H1 (cell line): Measurements from ENCODE around the gene MAP3K10. TPM values are rescaled to one million over a fixed set of nuclear protein-coding genes. Genes with fewer than 3 reads are reported as not detected.

Experiments
- CTCF ChIA-PET: fragments of 300-600 bp; sonication (Branson Sonifier 250); formaldehyde crosslinking; loops from one replicate; lab custom pipeline; 2021; ENCODE audit not compliant: partially characterized antibody; lab: Charles Lee
- POLR2A ChIA-PET: fragments of 300-600 bp; sonication (Branson Sonifier 250); formaldehyde crosslinking; loops from one replicate; lab custom pipeline; 2021; ENCODE audit warnings: inconsistent platforms; ENCODE audit not compliant: partially characterized antibody; lab: Charles Lee
- DNase-seq, 2 experiments: peaks; one replicate each; pipeline versions ENCODE4 v3.0.0 to v3.0.0-alpha.2; 2010 to 2022; ENCODE audit warnings: low spot score in 2 of 2, low read depth in 1 of 2, mixed read lengths in 1 of 2
- FAIRE-seq: peaks from 2 replicates; lab custom pipeline; 2011; peaks lifted over from hg19 to GRCh38; lab: Jason Lieb, UNC
- H2AFZ ChIP-seq: 2 replicates; pipeline ENCODE4 v1.8.1; 2012; ENCODE audit warnings: low read length, inconsistent platforms
- H2AK5ac ChIP-seq: 2 replicates; pipeline ENCODE4 v1.6.1; 2013; ENCODE audit warnings: low read depth, low read length
- H2BK120ac ChIP-seq: replicated peaks from 2 replicates; pipeline ENCODE3; 2013; ENCODE audit warnings: low read depth, low read length, inconsistent platforms
- H2BK12ac ChIP-seq: 2 replicates; pipeline ENCODE4 v1.6.1; 2013; ENCODE audit warnings: low read depth, low read length
- H2BK15ac ChIP-seq: 2 replicates; pipeline ENCODE4 v1.6.1; 2013; ENCODE audit warnings: low read length
- H2BK20ac ChIP-seq: 2 replicates; pipeline ENCODE4 v1.6.1; 2013; ENCODE audit warnings: low read length
- H2BK5ac ChIP-seq: 2 replicates; pipeline ENCODE4 v1.6.1; 2013; ENCODE audit warnings: low read depth, low read length
- H3K14ac ChIP-seq: 2 replicates; pipeline ENCODE4 v1.6.1; 2013; ENCODE audit warnings: inconsistent platforms; ENCODE audit not compliant: insufficient read length
- H3K18ac ChIP-seq: 2 replicates; pipeline ENCODE4 v1.6.1; 2013; ENCODE audit warnings: low read length; ENCODE audit errors: extremely low read depth
- H3K23ac ChIP-seq: 2 replicates; pipeline ENCODE4 v1.6.1; 2013; ENCODE audit warnings: inconsistent platforms; ENCODE audit not compliant: insufficient read length
- H3K23me2 ChIP-seq: 2 replicates; pipeline ENCODE4 v1.6.1; 2013; ENCODE audit warnings: low read depth, low read length
- H3K27ac ChIP-seq: 2 replicates; pipeline ENCODE4 v1.6.1; 2011; ENCODE audit warnings: low read depth, low read length, inconsistent platforms
- H3K27me3 ChIP-seq, 4 experiments: replicated peaks in 1 of 4; 1 replicate in 1 of 4; 2 replicates in 3 of 4; pipeline versions ENCODE4 v1.6.1 to v1.8.1; 2011 to 2013; ENCODE audit warnings: low read length in 3 of 4, mild to moderate bottlenecking in 3 of 4, inconsistent platforms in 2 of 4, mixed read lengths in 2 of 4, moderate library complexity in 1 of 4; ENCODE audit not compliant: control insufficient read depth in 3 of 4, insufficient read depth in 3 of 4; ENCODE audit errors: extremely low read depth in 1 of 4
- H3K36me3 ChIP-seq, 4 experiments: 2 replicates each; pipeline versions ENCODE4 v1.6.1 to v1.8.1; 2011 to 2013; ENCODE audit warnings: mild to moderate bottlenecking in 4 of 4, low read length in 3 of 4, moderate library complexity in 2 of 4, control low read depth in 1 of 4, inconsistent platforms in 1 of 4; ENCODE audit not compliant: insufficient read depth in 4 of 4, control insufficient read depth in 2 of 4
- H3K4ac ChIP-seq: replicated peaks from 2 replicates; pipeline ENCODE3; 2013; ENCODE audit warnings: low read length, low read depth, mixed read lengths, inconsistent platforms; ENCODE audit not compliant: insufficient read length
- H3K4me1 ChIP-seq, 4 experiments: replicated peaks in 1 of 4; 1 replicate in 1 of 4; 2 replicates in 3 of 4; pipeline versions ENCODE4 v1.6.1 to v1.8.1; 2011 to 2013; ENCODE audit warnings: low read length in 3 of 4, inconsistent platforms in 2 of 4, mixed read lengths in 1 of 4; ENCODE audit not compliant: insufficient read depth in 4 of 4, control insufficient read depth in 3 of 4
- H3K4me2 ChIP-seq, 2 experiments: 2 replicates each; pipeline versions ENCODE4 v1.6.1 to v1.8.1; 2011 to 2013; ENCODE audit warnings: low read depth in 2 of 2, low read length in 2 of 2, control low read depth in 1 of 2, inconsistent platforms in 1 of 2, mild to moderate bottlenecking in 1 of 2; ENCODE audit not compliant: insufficient read depth in 1 of 2
- H3K4me3 ChIP-seq, 4 experiments: fragments of 200-600, 300-600 bp in 1 of 4; sonication (generic), shearing (Covaris generic), sonication (Bioruptor Twin) in 1 of 4; 2 replicates each; pipeline versions ENCODE4 v1.5.1 to v1.8.1; 2011 to 2016; ENCODE audit warnings: low read length in 4 of 4, low read depth in 3 of 4, control low read depth in 2 of 4, inconsistent platforms in 2 of 4, mild to moderate bottlenecking in 2 of 4, mixed read lengths in 1 of 4, moderate library complexity in 1 of 4; ENCODE audit not compliant: insufficient read depth in 2 of 4; ENCODE audit errors: extremely low read depth in 1 of 4
- H3K56ac ChIP-seq: replicated peaks from 2 replicates; pipeline ENCODE3; 2013; ENCODE audit warnings: low read depth, mild to moderate bottlenecking, mixed read lengths, low read length, inconsistent platforms; ENCODE audit not compliant: insufficient read length
- H3K79me1 ChIP-seq: 2 replicates; pipeline ENCODE4 v1.6.1; 2013; ENCODE audit warnings: low read depth, low read length, control low read depth
- H3K79me2 ChIP-seq, 2 experiments: 2 replicates each; pipeline versions ENCODE4 v1.6.1 to v1.8.1; 2012 to 2013; ENCODE audit warnings: low read length in 2 of 2, mild to moderate bottlenecking in 2 of 2, inconsistent platforms in 1 of 2; ENCODE audit not compliant: insufficient read depth in 2 of 2, control insufficient read depth in 1 of 2
- H3K9ac ChIP-seq, 4 experiments: replicated peaks in 1 of 4; 1 replicate in 1 of 4; 2 replicates in 3 of 4; pipeline versions ENCODE4 v1.6.1 to v1.8.1; 2011 to 2013; ENCODE audit warnings: low read depth in 3 of 4, low read length in 3 of 4, control low read depth in 2 of 4, mild to moderate bottlenecking in 2 of 4, moderate library complexity in 2 of 4, inconsistent platforms in 1 of 4; ENCODE audit errors: extremely low read depth in 1 of 4
- H3K9me3 ChIP-seq, 2 experiments: 2 replicates each; pipeline versions ENCODE4 v1.6.1 to v1.8.1; 2012 to 2013; ENCODE audit warnings: mild to moderate bottlenecking in 2 of 2, moderate library complexity in 2 of 2, control low read depth in 1 of 2, inconsistent platforms in 1 of 2, low read depth in 1 of 2, low read length in 1 of 2, mixed read lengths in 1 of 2; ENCODE audit not compliant: insufficient read depth in 2 of 2
- H4K20me1 ChIP-seq, 2 experiments: replicated peaks in 1 of 2; 2 replicates each; pipeline versions ENCODE3 to v1.8.1; 2011 to 2013; ENCODE audit warnings: inconsistent platforms in 2 of 2, low read length in 2 of 2, mild to moderate bottlenecking in 1 of 2; ENCODE audit not compliant: insufficient read depth in 2 of 2, control insufficient read depth in 1 of 2
- H4K5ac ChIP-seq: 2 replicates; pipeline ENCODE4 v1.6.1; 2013; ENCODE audit warnings: low read length, low read depth, mixed read lengths, inconsistent platforms; ENCODE audit not compliant: insufficient read length
- H4K8ac ChIP-seq: 2 replicates; pipeline ENCODE4 v1.8.0; 2013; ENCODE audit warnings: mild to moderate bottlenecking, moderate library complexity, low read length, inconsistent platforms; ENCODE audit not compliant: insufficient read depth; ENCODE audit errors: extremely low read depth
- H4K91ac ChIP-seq: replicated peaks from 2 replicates; pipeline ENCODE3; 2013; ENCODE audit warnings: low read length, mixed read lengths, inconsistent platforms; ENCODE audit not compliant: insufficient read length
- CHD2 ChIP-seq: IDR thresholded peaks from 2 replicates; pipeline ENCODE4 v1.6.1; 2012; ENCODE audit warnings: low read length, improper control_type of control experiment
- NANOG ChIP-seq: IDR thresholded peaks from 2 replicates; pipeline ENCODE4 v1.6.1; 2011; ENCODE audit warnings: low read length, low read depth, mild to moderate bottlenecking, inconsistent platforms; ENCODE audit not compliant: insufficient read depth, poor library complexity, severe bottlenecking
- TAF1 ChIP-seq: IDR thresholded peaks from 2 replicates; pipeline ENCODE4 v1.6.1; 2011; ENCODE audit warnings: mild to moderate bottlenecking, low read depth, low read length
- WGBS, 2 experiments: shearing (Covaris generic) in 1 of 2; methylation state at CpG; one replicate each; pipeline versions ENCODE4 v1.1.6 to v1.1.7; 2013 to 2015; ENCODE audit warnings: low lambda C conversion rate in 2 of 2, mixed read lengths in 2 of 2, inconsistent platforms in 1 of 2, low coverage in 1 of 2, missing lambda C conversion rate in 1 of 2; ENCODE audit not compliant: insufficient replicate concordance in 2 of 2, insufficient coverage in 1 of 2, insufficient read length in 1 of 2; ENCODE audit errors: extremely low coverage in 1 of 2, missing lambda C conversion rate in 1 of 2; 5-methylcytosine and 5-hydroxymethylcytosine counted together
- polyA plus RNA-seq, 7 experiments: library from polyadenylated mRNA; depleted of rRNA in 3 of 7; stranded (reverse) in 5 of 7; unstranded in 2 of 7; fragments of >200 nt in 5 of 7; fragments of 200-250 nt in 2 of 7; gene quantifications; 1 replicate in 5 of 7; 2 replicates in 1 of 7; 4 replicates in 1 of 7; pipeline versions ENCODE4 v1.2.1 to v1.2.3, GENCODE V29; 2011 to 2013; ENCODE audit warnings: missing spikeins in 2 of 7, mixed read lengths in 2 of 7
- total RNA-seq: library from RNA; stranded (reverse); fragmentation: NEBNext Ultra II Directional; extraction: Animal tissue kit (Norgen Biotek cat#: 25700); gene quantifications from 2 replicates; pipeline ENCODE4 v1.2.1, GENCODE V29; 2021

Gene MAP3K10
- total and polyA plus RNA-seq, 2 of the 8 experiments (the other 6 are each of a cell fraction or from before 2014, with no cell fraction given), result 4.9 to 15.9 TPM

DNA sequence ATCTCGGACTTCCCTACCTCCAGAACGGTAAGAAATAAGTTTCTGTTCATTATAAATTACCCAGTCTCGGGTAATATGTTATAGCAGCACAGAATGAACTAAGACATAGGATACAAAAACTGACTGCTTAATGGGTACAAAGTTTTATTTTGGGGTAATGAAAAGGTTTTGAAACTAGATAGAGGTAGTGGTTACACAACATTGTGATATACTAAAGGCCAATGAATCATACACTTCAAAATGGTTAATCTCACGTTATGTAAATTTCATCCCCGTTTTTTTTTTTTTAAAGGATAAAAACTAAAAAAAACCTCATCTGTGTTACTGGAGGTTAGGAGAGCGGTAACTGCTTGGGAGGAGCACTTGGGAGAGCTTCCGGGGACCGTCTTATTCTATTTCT lies 70.4 kb downstream of the MAP3K10 start:
- Histone ChIP-seq H3K27me3 (no peaks in the 10 kb centered on the region), H2BK20ac (no peak overlapping the region), H4K91ac (no peak overlapping the region), H3K27ac (no peak overlapping the region), H2AFZ (no peak overlapping the region), H2BK12ac (no peak overlapping the region), H3K4ac (no peak overlapping the region), H4K5ac (no peak overlapping the region), H4K20me1 (peaks cover 0 to 14% of the 10 kb centered on the region in 2 experiments), H3K4me1 (peaks cover 0 to 3% (median 0%) of the 10 kb centered on the region in 4 experiments; a peak in 2 of 7 replicates), H3K4me2 (no peak overlapping the region), H3K23me2 (no peaks in the 10 kb centered on the region; the same call in 1 of the 2 replicates), H3K36me3 (peaks cover 1 to 22% (median 8%) of the 10 kb centered on the region in 4 experiments; a peak in 5 of 8 replicates), H2BK15ac (no peak overlapping the region), H3K4me3 (no peak overlapping the region), H3K23ac (no peak overlapping the region), H2BK120ac (no peak overlapping the region), H2BK5ac (no peak overlapping the region), H3K18ac (no peak overlapping the region), H3K79me2 (peaks cover 0 to 7% of the 10 kb centered on the region in 2 experiments; a peak in 1 of 4 replicates), H3K56ac (no peak overlapping the region), H3K9me3 (no peaks in the 10 kb centered on the region), H3K9ac (no peak overlapping the region), H4K8ac (no peak overlapping the region), H3K14ac (no peak overlapping the region), H3K79me1 (peaks cover 10% of the 10 kb centered on the region; the same call in 1 of the 2 replicates), H2AK5ac (no peak overlapping the region)
- DNase-seq (no peak), FAIRE-seq (no peak)
- CTCF ChIA-PET, result interaction anchor here (1.6 to 1.9 kb wide), 2 partner anchors 9 to 25 kb away, joined by 5 to 6 read pairs; no protein-coding TSS in a partner anchor
- POLR2A ChIA-PET, result no interaction called here
- 83% methylated on average over 8 of the region's 8 CpGs; no CpG with 5 or more reads in 1 of the 2 experiments for WGBS, 2 experiments
- TF ChIP-seq NANOG (no peak), CHD2 (no peak), TAF1 (no peak)
